K562 (cell line): ENCODE data around the gene SPATA2L. TPM values are rescaled to one million over a fixed set of nuclear protein-coding genes. Genes with fewer than 3 reads are reported as not detected.

ENCODE experiments used
- CEBPG ChIP-seq, 3 experiments: fragments of 200-800 bp in 1 of 3; sonication (Bioruptor generic) in 1 of 3; sonication (generic) in 1 of 3; formaldehyde crosslinking in 1 of 3; IDR thresholded peaks in 2 of 3; conservative IDR thresholded peaks in 1 of 3; 2 replicates each; pipeline versions ENCODE4 v1.6.1 to v1.8.0; 2016 to 2022; ENCODE audit warnings: missing compliant biosample characterization in 2 of 3, missing genetic modification characterization in 2 of 3, mild to moderate bottlenecking in 1 of 3, missing genetic modification reagents in 1 of 3
- CHD2 ChIP-seq: IDR thresholded peaks from 2 replicates; pipeline ENCODE4 v1.6.1; 2011; ENCODE audit warnings: low read depth, low read length
- CXXC5 ChIP-seq: fragments of 250-450 bp; sonication (Bioruptor Pico); IDR thresholded peaks from 2 replicates; pipeline ENCODE4 v1.8.0; 2022; ENCODE audit warnings: inconsistent platforms, mild to moderate bottlenecking, moderate library complexity
- EP300 ChIP-seq: IDR thresholded peaks from 2 replicates; pipeline ENCODE4 v1.6.1; 2012; ENCODE audit warnings: low read length, improper control_type of control experiment
- ETS2 ChIP-seq: IDR thresholded peaks from 2 replicates; pipeline ENCODE4 v1.6.1; 2016; ENCODE audit warnings: borderline replicate concordance, missing genetic modification characterization, mild to moderate bottlenecking, moderate library complexity, missing compliant biosample characterization; ENCODE audit not compliant: poor library complexity, severe bottlenecking
- GTF2B ChIP-seq: IDR thresholded peaks from 2 replicates; pipeline ENCODE4 v1.6.1; 2011; ENCODE audit not compliant: insufficient read length; ENCODE audit errors: extremely low read depth
- HDAC8 ChIP-seq: fragments of 450-650 bp; IDR thresholded peaks from 2 replicates; pipeline ENCODE4 v1.6.1; 2016; ENCODE audit warnings: mild to moderate bottlenecking, missing genetic modification characterization, moderate library complexity, missing compliant biosample characterization
- HNRNPH1 ChIP-seq: fragments of 200-400 bp; formaldehyde crosslinking; optimal IDR thresholded peaks from 2 replicates; pipeline ENCODE3; 2017; ENCODE audit warnings: low read depth, mild to moderate bottlenecking, low read length, moderate library complexity
- HOXB6 ChIP-seq: fragments of 250-450 bp; sonication (Bioruptor Pico); IDR thresholded peaks from 2 replicates; pipeline ENCODE4 v1.5.1; 2022; ENCODE audit warnings: mild to moderate bottlenecking, borderline replicate concordance
- HSF4 ChIP-seq: fragments of 250-450 bp; sonication (Bioruptor Pico); IDR thresholded peaks from 2 replicates; pipeline ENCODE4 v2.1.2; 2022; ENCODE audit warnings: mild to moderate bottlenecking, moderate library complexity, borderline replicate concordance
- KDM2B ChIP-seq: fragments of 250-450 bp; sonication (Bioruptor Pico); IDR thresholded peaks from 2 replicates; pipeline ENCODE4 v1.8.0; 2021; ENCODE audit warnings: mild to moderate bottlenecking, moderate library complexity
- MED1 ChIP-seq: sonication (generic); formaldehyde crosslinking; IDR thresholded peaks from 2 replicates; pipeline ENCODE4 v1.8.1; 2023; ENCODE audit warnings: missing genetic modification reagents, borderline replicate concordance
- PHF21A ChIP-seq: fragments of 450-650 bp; IDR thresholded peaks from 2 replicates; pipeline ENCODE4 v1.6.1; 2017; ENCODE audit warnings: low read depth, borderline replicate concordance
- POLR2B ChIP-seq: fragments of 450-650 bp; IDR thresholded peaks from 2 replicates; pipeline ENCODE4 v1.6.1; 2018; ENCODE audit warnings: low read depth; ENCODE audit not compliant: partially characterized antibody
- RB1 ChIP-seq: fragments of 450-650 bp; IDR thresholded peaks from 2 replicates; pipeline ENCODE4 v1.6.1; 2017; ENCODE audit warnings: low read depth, mild to moderate bottlenecking
- RBM39 ChIP-seq: fragments of 200-400 bp; formaldehyde crosslinking; optimal IDR thresholded peaks from 2 replicates; pipeline ENCODE3; 2018; ENCODE audit warnings: low read depth, low read length
- SAP30 ChIP-seq: fragments of 200-600 bp; sonication (generic); IDR thresholded peaks from 2 replicates; pipeline ENCODE4 v1.6.1; 2012; ENCODE audit warnings: borderline replicate concordance, low read depth, mild to moderate bottlenecking, moderate library complexity, low read length, control low read depth, inconsistent platforms; ENCODE audit not compliant: insufficient read depth, poor library complexity, severe bottlenecking
- SRSF1 ChIP-seq: fragments of 200-400 bp; formaldehyde crosslinking; IDR thresholded peaks from 2 replicates; pipeline ENCODE4 v1.6.1; 2017; ENCODE audit warnings: mild to moderate bottlenecking, low read depth, low read length, moderate library complexity
- TFAM ChIP-seq: fragments of 250-450 bp; sonication (Bioruptor Pico); conservative IDR thresholded peaks from 2 replicates; pipeline ENCODE4 v1.5.0; 2021; ENCODE audit warnings: mild to moderate bottlenecking, moderate library complexity
- U2AF2 ChIP-seq: fragments of 200-400 bp; formaldehyde crosslinking; optimal IDR thresholded peaks from 2 replicates; pipeline ENCODE3; 2017; ENCODE audit warnings: low read depth, mild to moderate bottlenecking, low read length
- ZEB2 ChIP-seq: fragments of 450-650 bp; IDR thresholded peaks from 2 replicates; pipeline ENCODE4 v1.6.1; 2016
- ZKSCAN1 ChIP-seq: fragments of 150-350 bp; IDR thresholded peaks from 2 replicates; pipeline ENCODE4 v1.6.1; 2016; ENCODE audit warnings: low read depth, low read length
- ZKSCAN3 ChIP-seq: fragments of 250-450 bp; sonication (Bioruptor Pico); IDR thresholded peaks from 2 replicates; pipeline ENCODE4 v1.4.0; 2020
- ZNF224 ChIP-seq: sonication (generic); formaldehyde crosslinking; IDR thresholded peaks from 2 replicates; pipeline ENCODE4 v1.8.0; 2022; ENCODE audit warnings: mild to moderate bottlenecking, missing genetic modification reagents
- ZNF232 ChIP-seq: sonication (generic); formaldehyde crosslinking; IDR thresholded peaks from 2 replicates; pipeline ENCODE4 v1.8.0; 2022; ENCODE audit warnings: mild to moderate bottlenecking, missing genetic modification reagents
- polyA plus RNA-seq, 8 experiments: library from polyadenylated mRNA; depleted of rRNA in 4 of 8; stranded (reverse) in 5 of 8; unstranded in 3 of 8; fragments of >200 nt; fragmentation: Nextera tagmentation in 2 of 8; fragmentation: Illumina TruSeq in 1 of 8; extraction: Ambion mirVana in 2 of 8; extraction: Trizol in 1 of 8; gene quantifications; 2 replicates each; pipeline versions ENCODE4 v1.2.1 to v1.2.3, GENCODE V29; 2011 to 2014; ENCODE audit warnings: inconsistent platforms in 1 of 8, missing spikeins in 1 of 8
- total RNA-seq, 7 experiments: library from RNA; depleted of rRNA in 6 of 7; stranded (reverse); fragments of >200 nt in 6 of 7; fragmentation: Illumina TruSeq in 2 of 7; extraction: Trizol in 2 of 7; gene quantifications; 2 replicates each; pipeline versions ENCODE4 v1.2.1 to v1.2.3, GENCODE V29; 2011 to 2021; ENCODE audit warnings: low replicate concordance in 1 of 7
- TF ChIP-seq, protein P1 (sequence below): fragments of 250-450 bp; sonication (Bioruptor Pico); IDR thresholded peaks from 2 replicates; pipeline ENCODE4 v1.4.0; 2020; ENCODE audit warnings: mild to moderate bottlenecking, moderate library complexity, borderline replicate concordance

The SPATA2L gene
- total and polyA plus RNA-seq, 9 of the 15 experiments (the other 6 are each of a cell fraction or from before 2014, with no cell fraction given) = 0.13 to 19.2 (median 4.8) TPM; not detected in 1

DNA sequence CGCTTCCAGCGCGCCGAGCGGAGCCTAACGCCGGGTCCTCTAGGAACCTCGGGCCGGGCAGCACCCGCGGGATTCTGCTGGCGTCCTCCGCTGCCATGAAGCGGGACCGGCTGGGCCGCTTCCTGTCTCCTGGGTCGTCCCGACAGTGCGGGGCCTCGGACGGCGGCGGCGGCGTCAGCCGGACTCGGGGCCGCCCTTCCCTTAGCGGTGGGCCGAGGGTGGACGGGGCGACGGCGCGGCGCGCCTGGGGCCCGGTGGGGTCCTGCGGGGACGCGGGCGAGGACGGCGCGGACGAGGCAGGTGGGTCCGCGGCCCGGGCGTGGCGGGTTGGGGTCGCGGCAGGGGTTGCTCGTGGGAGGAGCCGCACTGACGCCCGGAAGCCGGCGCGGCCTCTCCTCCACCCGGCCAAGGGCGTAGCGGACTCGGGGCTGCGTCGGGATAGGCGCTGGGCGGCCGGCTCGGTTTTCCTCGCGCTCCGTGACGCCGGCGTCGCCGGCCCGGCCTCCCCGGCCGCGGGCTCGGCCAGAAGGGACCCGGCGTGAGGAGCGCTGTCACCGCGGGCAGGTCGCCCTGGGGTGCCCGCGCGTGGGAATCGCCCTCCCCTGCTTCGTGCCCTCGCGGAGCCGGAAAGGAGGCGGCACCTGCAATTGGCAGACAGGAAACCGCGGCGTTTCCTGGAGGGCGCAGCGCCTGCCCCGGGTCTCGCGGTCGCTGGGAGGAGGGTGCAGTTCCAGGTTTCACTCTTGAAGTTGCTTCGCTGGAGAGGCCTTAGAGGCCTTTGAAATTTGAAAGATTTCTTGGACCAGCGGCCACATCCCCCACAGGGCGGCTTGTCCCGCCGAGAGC is 20.3 kb upstream of the SPATA2L start (continued):
- TF ChIP-seq KDM2B (no peak), GTF2B (no peak), ETS2 (no peak), ZNF232 (CRISPR knock-in tag) (no peak), HDAC8 (tag) (no peak), TFAM (CRISPR knock-in tag) (no peak), CHD2 (peak; percentile 41), ZNF224 (CRISPR knock-in tag) (no peak), RB1 (peak; percentile 66), RBM39 (peak; percentile 57), U2AF2 (no peak), ZEB2 (no peak), CXXC5 (CRISPR knock-in tag) (peak; percentile 40), HNRNPH1 (no peak), POLR2B (no peak), EP300 (no peak), MED1 (CRISPR knock-in tag) (no peak), SAP30 (peak; percentile 14), CEBPG (CRISPR knock-in tag; IDR thresholded peaks at IDR 0.05) (0 out of 2 replicates have a peak, but pooled peaks have one; percentile 43), CEBPG (tag; conservative IDR thresholded peaks at IDR 0.05 in 1 of 2, IDR thresholded peaks at IDR 0.05 in 1 of 2) (no peak), SRSF1 (0 out of 2 replicates have a peak, but pooled peaks have one; percentile 89), PHF21A (no peak), HOXB6 (CRISPR knock-in tag) (no peak), ZKSCAN3 (CRISPR knock-in tag) (no peak), HSF4 (CRISPR knock-in tag) (no peak), ZKSCAN1 (no peak)
- TF ChIP-seq, protein P1, sequence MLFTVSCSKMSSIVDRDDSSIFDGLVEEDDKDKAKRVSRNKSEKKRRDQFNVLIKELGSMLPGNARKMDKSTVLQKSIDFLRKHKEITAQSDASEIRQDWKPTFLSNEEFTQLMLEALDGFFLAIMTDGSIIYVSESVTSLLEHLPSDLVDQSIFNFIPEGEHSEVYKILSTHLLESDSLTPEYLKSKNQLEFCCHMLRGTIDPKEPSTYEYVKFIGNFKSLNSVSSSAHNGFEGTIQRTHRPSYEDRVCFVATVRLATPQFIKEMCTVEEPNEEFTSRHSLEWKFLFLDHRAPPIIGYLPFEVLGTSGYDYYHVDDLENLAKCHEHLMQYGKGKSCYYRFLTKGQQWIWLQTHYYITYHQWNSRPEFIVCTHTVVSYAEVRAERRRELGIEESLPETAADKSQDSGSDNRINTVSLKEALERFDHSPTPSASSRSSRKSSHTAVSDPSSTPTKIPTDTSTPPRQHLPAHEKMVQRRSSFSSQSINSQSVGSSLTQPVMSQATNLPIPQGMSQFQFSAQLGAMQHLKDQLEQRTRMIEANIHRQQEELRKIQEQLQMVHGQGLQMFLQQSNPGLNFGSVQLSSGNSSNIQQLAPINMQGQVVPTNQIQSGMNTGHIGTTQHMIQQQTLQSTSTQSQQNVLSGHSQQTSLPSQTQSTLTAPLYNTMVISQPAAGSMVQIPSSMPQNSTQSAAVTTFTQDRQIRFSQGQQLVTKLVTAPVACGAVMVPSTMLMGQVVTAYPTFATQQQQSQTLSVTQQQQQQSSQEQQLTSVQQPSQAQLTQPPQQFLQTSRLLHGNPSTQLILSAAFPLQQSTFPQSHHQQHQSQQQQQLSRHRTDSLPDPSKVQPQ (CRISPR knock-in tag) = no peak
